NCI-H2081 (cell line): Measurements from ENCODE around the gene MYL11.

ENCODE experiments used
- DNase-seq, 2 experiments: peaks; one replicate each; lab custom pipeline; 2025; lab: John Stamatoyannopoulos, UW

MYL11 gene

GRCh38 chr16:30418350-30419181, 44.0 kb downstream of the MYL11 start:
- DNase-seq: no peak

- DNase-seq: no peak
Observed at GRCh38 chr16:30421010-30421409, 46.4 kb downstream of the MYL11 start.
